Neural cell (in vitro differentiated cells): ENCODE results near the gene CHDH.

Experiments used
- MXI1 ChIP-seq: fragments of 450-650 bp; conservative IDR thresholded peaks from 2 replicates; pipeline ENCODE4 v1.6.1; 2014; ENCODE audit warnings: antibody characterized with exemption, mild to moderate bottlenecking; ENCODE audit not compliant: poor library complexity, severe bottlenecking
- SMC3 ChIP-seq: fragments of 450-650 bp; conservative IDR thresholded peaks from 2 replicates; pipeline ENCODE4 v1.6.1; 2014; ENCODE audit warnings: antibody characterized with exemption, mild to moderate bottlenecking, moderate library complexity; ENCODE audit not compliant: poor library complexity
- TF ChIP-seq, protein P1 (sequence below): fragments of 450-650 bp; IDR thresholded peaks from 2 replicates; pipeline ENCODE4 v1.5.1; 2014; ENCODE audit warnings: antibody characterized with exemption, mild to moderate bottlenecking, moderate library complexity; ENCODE audit not compliant: poor library complexity, severe bottlenecking
- TF ChIP-seq, protein P2 (sequence below): IDR thresholded peaks from 2 replicates; pipeline ENCODE4 v1.6.1; 2012; ENCODE audit warnings: borderline replicate concordance

DNA sequence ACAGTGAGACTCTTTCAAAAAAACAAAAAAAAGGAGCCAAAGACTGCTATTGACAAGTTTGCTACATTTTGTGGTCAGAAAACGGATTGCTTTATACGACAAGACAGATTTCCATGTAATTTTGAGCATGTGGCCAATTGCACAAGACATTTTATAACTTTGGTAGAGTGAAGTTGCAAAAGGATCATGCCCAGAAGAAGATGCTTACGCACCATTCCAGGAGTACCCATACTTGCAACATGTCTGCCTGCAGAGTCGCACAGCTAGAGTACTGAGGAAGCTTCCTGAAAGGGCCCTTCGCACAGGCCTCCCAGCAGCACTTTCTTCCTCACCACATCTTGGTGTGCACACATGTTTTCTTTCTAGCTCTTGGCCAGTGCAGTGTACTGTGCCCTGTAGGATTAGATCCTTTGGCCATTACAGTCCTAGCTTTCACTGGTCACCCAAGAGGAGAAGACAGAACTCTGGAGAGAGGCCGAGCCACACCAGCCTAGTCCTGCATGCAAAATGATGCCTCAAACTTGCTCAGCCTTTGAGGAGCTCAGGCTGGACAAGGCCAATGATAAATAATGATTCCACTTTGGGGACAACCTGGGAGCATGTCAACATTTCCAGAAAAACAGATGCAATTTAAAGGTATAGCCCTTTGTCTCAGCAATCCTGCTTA, 11.7 kb downstream of the CHDH start:
- TF ChIP-seq SMC3 (no peak), MXI1 (no peak)
- TF ChIP-seq, protein P1, sequence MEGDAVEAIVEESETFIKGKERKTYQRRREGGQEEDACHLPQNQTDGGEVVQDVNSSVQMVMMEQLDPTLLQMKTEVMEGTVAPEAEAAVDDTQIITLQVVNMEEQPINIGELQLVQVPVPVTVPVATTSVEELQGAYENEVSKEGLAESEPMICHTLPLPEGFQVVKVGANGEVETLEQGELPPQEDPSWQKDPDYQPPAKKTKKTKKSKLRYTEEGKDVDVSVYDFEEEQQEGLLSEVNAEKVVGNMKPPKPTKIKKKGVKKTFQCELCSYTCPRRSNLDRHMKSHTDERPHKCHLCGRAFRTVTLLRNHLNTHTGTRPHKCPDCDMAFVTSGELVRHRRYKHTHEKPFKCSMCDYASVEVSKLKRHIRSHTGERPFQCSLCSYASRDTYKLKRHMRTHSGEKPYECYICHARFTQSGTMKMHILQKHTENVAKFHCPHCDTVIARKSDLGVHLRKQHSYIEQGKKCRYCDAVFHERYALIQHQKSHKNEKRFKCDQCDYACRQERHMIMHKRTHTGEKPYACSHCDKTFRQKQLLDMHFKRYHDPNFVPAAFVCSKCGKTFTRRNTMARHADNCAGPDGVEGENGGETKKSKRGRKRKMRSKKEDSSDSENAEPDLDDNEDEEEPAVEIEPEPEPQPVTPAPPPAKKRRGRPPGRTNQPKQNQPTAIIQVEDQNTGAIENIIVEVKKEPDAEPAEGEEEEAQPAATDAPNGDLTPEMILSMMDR, result no peak
- TF ChIP-seq, protein P2, sequence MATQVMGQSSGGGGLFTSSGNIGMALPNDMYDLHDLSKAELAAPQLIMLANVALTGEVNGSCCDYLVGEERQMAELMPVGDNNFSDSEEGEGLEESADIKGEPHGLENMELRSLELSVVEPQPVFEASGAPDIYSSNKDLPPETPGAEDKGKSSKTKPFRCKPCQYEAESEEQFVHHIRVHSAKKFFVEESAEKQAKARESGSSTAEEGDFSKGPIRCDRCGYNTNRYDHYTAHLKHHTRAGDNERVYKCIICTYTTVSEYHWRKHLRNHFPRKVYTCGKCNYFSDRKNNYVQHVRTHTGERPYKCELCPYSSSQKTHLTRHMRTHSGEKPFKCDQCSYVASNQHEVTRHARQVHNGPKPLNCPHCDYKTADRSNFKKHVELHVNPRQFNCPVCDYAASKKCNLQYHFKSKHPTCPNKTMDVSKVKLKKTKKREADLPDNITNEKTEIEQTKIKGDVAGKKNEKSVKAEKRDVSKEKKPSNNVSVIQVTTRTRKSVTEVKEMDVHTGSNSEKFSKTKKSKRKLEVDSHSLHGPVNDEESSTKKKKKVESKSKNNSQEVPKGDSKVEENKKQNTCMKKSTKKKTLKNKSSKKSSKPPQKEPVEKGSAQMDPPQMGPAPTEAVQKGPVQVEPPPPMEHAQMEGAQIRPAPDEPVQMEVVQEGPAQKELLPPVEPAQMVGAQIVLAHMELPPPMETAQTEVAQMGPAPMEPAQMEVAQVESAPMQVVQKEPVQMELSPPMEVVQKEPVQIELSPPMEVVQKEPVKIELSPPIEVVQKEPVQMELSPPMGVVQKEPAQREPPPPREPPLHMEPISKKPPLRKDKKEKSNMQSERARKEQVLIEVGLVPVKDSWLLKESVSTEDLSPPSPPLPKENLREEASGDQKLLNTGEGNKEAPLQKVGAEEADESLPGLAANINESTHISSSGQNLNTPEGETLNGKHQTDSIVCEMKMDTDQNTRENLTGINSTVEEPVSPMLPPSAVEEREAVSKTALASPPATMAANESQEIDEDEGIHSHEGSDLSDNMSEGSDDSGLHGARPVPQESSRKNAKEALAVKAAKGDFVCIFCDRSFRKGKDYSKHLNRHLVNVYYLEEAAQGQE, result no peak
